HepG2 (cell line): Measurements from ENCODE around the gene OGG1.

Source experiments
- CTCF ChIP-seq: sonication (generic); formaldehyde crosslinking; IDR thresholded peaks from 2 replicates; pipeline ENCODE4 v1.5.0; 2020; ENCODE audit warnings: mild to moderate bottlenecking, missing genetic modification reagents, moderate library complexity
- HINFP ChIP-seq: sonication (generic); formaldehyde crosslinking; IDR thresholded peaks from 2 replicates; pipeline ENCODE4 v1.4.0; 2020; ENCODE audit warnings: low read depth, mild to moderate bottlenecking, missing genetic modification reagents
- NFE2 ChIP-seq: sonication (generic); formaldehyde crosslinking; IDR thresholded peaks from 2 replicates; pipeline ENCODE4 v1.4.0; 2020; ENCODE audit warnings: missing genetic modification reagents
- REXO4 ChIP-seq: sonication (generic); formaldehyde crosslinking; IDR thresholded peaks from 2 replicates; pipeline ENCODE4 v1.8.0; 2022; ENCODE audit warnings: missing genetic modification reagents, mild to moderate bottlenecking, borderline replicate concordance
- SP1 ChIP-seq, 2 experiments: fragments of 450-650 bp in 1 of 2; sonication (generic) in 1 of 2; formaldehyde crosslinking in 1 of 2; IDR thresholded peaks; 2 replicates each; pipeline versions ENCODE4 v1.4.0 to v1.6.1; 2016 to 2020; ENCODE audit warnings: missing genetic modification reagents in 1 of 2
- TF ChIP-seq, protein P1 (sequence below): IDR thresholded peaks from 2 replicates; pipeline ENCODE4 v1.6.1; 2016; ENCODE audit warnings: missing compliant biosample characterization, missing genetic modification reagents, borderline replicate concordance

DNA sequence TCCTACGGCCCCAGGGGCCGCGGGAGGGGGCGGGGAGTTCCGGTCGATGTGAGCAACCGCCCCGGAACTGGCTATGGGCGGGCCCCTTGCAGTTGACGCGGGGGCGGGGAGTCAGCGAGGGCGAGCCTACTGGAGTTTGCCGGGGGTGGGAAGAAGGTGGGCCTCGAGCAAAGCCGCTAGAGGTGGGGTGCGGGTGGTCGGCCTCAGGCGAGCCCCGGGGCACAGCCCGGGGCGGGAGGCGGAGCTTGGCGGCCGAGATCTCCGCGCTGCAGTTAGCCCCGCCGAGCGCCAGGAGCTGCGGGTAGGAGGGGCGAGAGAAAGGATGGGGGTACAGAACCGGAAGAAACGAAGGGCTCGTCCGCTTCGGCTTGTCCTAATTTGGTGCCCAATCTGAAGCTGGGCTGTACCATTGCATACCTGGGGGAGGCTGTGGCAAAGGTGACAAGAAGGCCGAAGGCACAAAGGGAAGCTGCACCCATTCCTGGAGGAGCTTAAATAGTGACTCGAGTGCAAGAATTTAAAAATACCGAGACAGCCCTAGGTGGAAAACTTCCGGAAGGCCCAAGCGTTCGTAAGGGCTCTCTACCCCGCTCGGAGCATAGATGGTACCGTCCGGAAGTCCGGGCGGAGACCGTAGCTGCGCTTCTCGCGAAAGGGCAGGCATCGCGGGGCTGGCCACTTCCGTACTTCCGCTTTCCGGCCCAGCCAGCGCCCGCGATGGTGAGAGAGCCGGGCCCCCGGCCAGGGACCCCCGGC, 42.8 kb downstream of the OGG1 start, which contains the start of the genes ARPC4 and TADA3:
- TF ChIP-seq HINFP (CRISPR knock-in tag) = 0 out of 2 replicates have a peak, but pooled peaks have one; percentile 44
- no peak for TF ChIP-seq CTCF
- no peak for TF ChIP-seq REXO4 (CRISPR knock-in tag)
- TF ChIP-seq, protein P1, sequence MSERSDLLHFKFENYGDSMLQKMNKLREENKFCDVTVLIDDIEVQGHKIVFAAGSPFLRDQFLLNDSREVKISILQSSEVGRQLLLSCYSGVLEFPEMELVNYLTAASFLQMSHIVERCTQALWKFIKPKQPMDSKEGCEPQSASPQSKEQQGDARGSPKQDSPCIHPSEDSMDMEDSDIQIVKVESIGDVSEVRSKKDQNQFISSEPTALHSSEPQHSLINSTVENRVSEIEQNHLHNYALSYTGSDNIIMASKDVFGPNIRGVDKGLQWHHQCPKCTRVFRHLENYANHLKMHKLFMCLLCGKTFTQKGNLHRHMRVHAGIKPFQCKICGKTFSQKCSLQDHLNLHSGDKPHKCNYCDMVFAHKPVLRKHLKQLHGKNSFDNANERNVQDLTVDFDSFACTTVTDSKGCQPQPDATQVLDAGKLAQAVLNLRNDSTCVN (CRISPR knock-in tag) = no peak
- TF ChIP-seq SP1 (IDR thresholded peaks at IDR 0.05) = no peak
- peak; percentile 27; the same call in 1 of the 2 replicates for TF ChIP-seq SP1 (CRISPR knock-in tag; IDR thresholded peaks at IDR 0.05)
- TF ChIP-seq NFE2 (CRISPR knock-in tag) = no peak
